Caco-2 (cell line): Measurements from ENCODE around the gene HOXA2. TPM values are rescaled to one million over a fixed set of nuclear protein-coding genes. Genes with fewer than 3 reads are reported as not detected.

Experiments used
- BruUV-seq: library from RNA; stranded (reverse); fragments of 400-500 nt; replicated peaks from 2 replicates; lab custom pipeline; 2021; lab: Mats Ljungman, UMichigan
- CTCF ChIA-PET: fragments of 300-600 bp; sonication (Branson Sonifier 250); formaldehyde crosslinking; loops from one replicate; lab custom pipeline; 2022; ENCODE audit warnings: antibody characterized with exemption; lab: Charles Lee
- POLR2A ChIA-PET: fragments of 300-600 bp; sonication (Branson Sonifier 250); formaldehyde crosslinking; loops from one replicate; lab custom pipeline; 2022; ENCODE audit warnings: antibody characterized with exemption; lab: Charles Lee
- DNase-seq, 2 experiments: peaks; one replicate each; pipeline versions ENCODE4 v3.0.0 to v3.0.0-alpha.2; 2020 to 2022
- H3K27me3 ChIP-seq: replicated peaks from 2 replicates; pipeline ENCODE4 v1.6.0; 2011; ENCODE audit warnings: low read length; ENCODE audit not compliant: control insufficient read depth, insufficient read depth
- H3K36me3 ChIP-seq: 2 replicates; pipeline ENCODE4 v1.5.1; 2011; ENCODE audit warnings: low read length; ENCODE audit not compliant: control insufficient read depth, insufficient read depth
- H3K4me1 ChIP-seq: fragments of 250-450 bp; sonication (Bioruptor Pico); 2 replicates; pipeline ENCODE4 v1.5.1; 2020; ENCODE audit warnings: mild to moderate bottlenecking
- H3K4me3 ChIP-seq: 2 replicates; pipeline ENCODE4 v1.5.1; 2011; ENCODE audit warnings: low read depth, mild to moderate bottlenecking, control low read depth, low read length
- H3K9me3 ChIP-seq: fragments of 250-450 bp; sonication (Bioruptor Pico); 2 replicates; pipeline ENCODE4 v1.5.1; 2020; ENCODE audit warnings: mild to moderate bottlenecking, moderate library complexity
- H3K27ac Mint-ChIP-seq: one replicate; pipeline ENCODE4 v1.8.0; 2022; ENCODE audit warnings: mixed read lengths; ENCODE audit not compliant: unreplicated experiment
- H3K27me3 Mint-ChIP-seq: one replicate; pipeline ENCODE4 v1.8.0; 2022; ENCODE audit warnings: mixed read lengths; ENCODE audit not compliant: insufficient read depth, unreplicated experiment
- H3K36me3 Mint-ChIP-seq: one replicate; pipeline ENCODE4 v1.8.0; 2022; ENCODE audit warnings: mild to moderate bottlenecking, mixed read lengths; ENCODE audit not compliant: insufficient read depth, unreplicated experiment
- H3K4me1 Mint-ChIP-seq: one replicate; pipeline ENCODE4 v1.8.0; 2022; ENCODE audit warnings: low read depth, mixed read lengths; ENCODE audit not compliant: unreplicated experiment
- H3K4me3 Mint-ChIP-seq: one replicate; pipeline ENCODE4 v1.8.0; 2022; ENCODE audit warnings: mild to moderate bottlenecking, moderate library complexity, mixed read lengths; ENCODE audit not compliant: unreplicated experiment
- H3K9me3 Mint-ChIP-seq: one replicate; pipeline ENCODE4 v1.8.0; 2022; ENCODE audit warnings: mixed read lengths; ENCODE audit not compliant: unreplicated experiment
- CTCF ChIP-seq, 2 experiments: fragments of 200-600 bp in 1 of 2; IDR thresholded peaks; 1 replicate in 1 of 2; 2 replicates in 1 of 2; pipeline versions ENCODE4 v1.5.1 to v1.8.0; 2011 to 2022; ENCODE audit warnings: antibody characterized with exemption in 1 of 2, control low read depth in 1 of 2, inconsistent platforms in 1 of 2, low read depth in 1 of 2, low read length in 1 of 2, mild to moderate bottlenecking in 1 of 2, moderate library complexity in 1 of 2; ENCODE audit not compliant: insufficient read depth in 1 of 2, severe bottlenecking in 1 of 2, unreplicated experiment in 1 of 2
- intact Hi-C: fragments of 100-400 bp; cut with micrococcal nuclease; formaldehyde crosslinking; loops from one replicate; pipeline ENCODE4 v1.10.0; 2022; ENCODE audit not compliant: unreplicated experiment
- total RNA-seq: library from RNA; stranded (reverse); gene quantifications from 2 replicates; pipeline ENCODE4 v1.2.3, GENCODE V29; 2022

The HOXA2 gene
- total RNA-seq, 1 experiment from 2014 or later: 1.5 TPM

GRCh38 chr7:27145914-27146412, 43.5 kb upstream of the HOXA2 start:
- ChIA-PET POLR2A (no interaction called here), CTCF (interaction anchor here (0.7 to 1.1 kb wide), 2 partner anchors 15 to 698 kb away, joined by 4 to 5 read pairs; no protein-coding TSS in a partner anchor)
- Mint-ChIP-seq H3K9me3 (no peaks in the 10 kb centered on the region), H3K27me3 (no peaks in the 10 kb centered on the region), H3K4me1 (no peaks in the 10 kb centered on the region), H3K27ac (no peak overlapping the region), H3K4me3 (peak overlapping the region; percentile 27), H3K36me3 (peaks cover 11% of the 10 kb centered on the region)
- Histone ChIP-seq H3K36me3 (no peaks in the 10 kb centered on the region; the same call in 1 of the 2 replicates), H3K4me3 (no peak overlapping the region), H3K9me3 (no peaks in the 10 kb centered on the region), H3K27me3 (no peaks in the 10 kb centered on the region), H3K4me1 (peaks cover 24% of the 10 kb centered on the region)
- intact Hi-C loops: no loop called here
- TF ChIP-seq CTCF (IDR thresholded peaks at IDR 0.05; ENCODE audit: insufficient read depth in 1 of 2, low read depth in 1 of 2, low read length in 1 of 2, severe bottlenecking in 1 of 2, unreplicated experiment in 1 of 2): no peak
- no TSS peak for BruUV-seq
- no peak for DNase-seq

GRCh38 chr7:27145165-27145913, 42.9 kb upstream of the HOXA2 start:
- intact Hi-C loops: no loop called here
- peaks cover 24% of the 10 kb centered on the region for H3K4me1 ChIP-seq

GRCh38 chr7:27144781-27145164, 42.3 kb upstream of the HOXA2 start:
- ChIA-PET CTCF (no interaction called here), POLR2A (no interaction called here)
- no peaks in the 10 kb centered on the region; the same call in 1 of the 2 replicates for H3K36me3 ChIP-seq
- Mint-ChIP-seq H3K4me1 (no peaks in the 10 kb centered on the region), H3K36me3 (peaks cover 11% of the 10 kb centered on the region), H3K27me3 (no peaks in the 10 kb centered on the region), H3K27ac (no peak overlapping the region), H3K4me3 (no peak overlapping the region), H3K9me3 (no peaks in the 10 kb centered on the region)
- H3K9me3 ChIP-seq: no peaks in the 10 kb centered on the region
- H3K4me3 ChIP-seq: no peak overlapping the region
- DNase-seq: peak in 1 of 2 experiments; percentile 26
- no TSS peak for BruUV-seq
- intact Hi-C loops: no loop called here
- H3K27me3 ChIP-seq: no peaks in the 10 kb centered on the region
- H3K4me1 ChIP-seq: peaks cover 24% of the 10 kb centered on the region
- no peak for TF ChIP-seq CTCF (IDR thresholded peaks at IDR 0.05; ENCODE audit: insufficient read depth in 1 of 2, low read depth in 1 of 2, low read length in 1 of 2, severe bottlenecking in 1 of 2, unreplicated experiment in 1 of 2)

More at GRCh38 chr7:27145165-27145913, 42.9 kb upstream of the HOXA2 start:
- Mint-ChIP-seq H3K4me1 (no peaks in the 10 kb centered on the region), H3K27me3 (no peaks in the 10 kb centered on the region), H3K36me3 (peaks cover 11% of the 10 kb centered on the region), H3K4me3 (no peak overlapping the region), H3K27ac (no peak overlapping the region), H3K9me3 (no peaks in the 10 kb centered on the region)
- Histone ChIP-seq H3K36me3 (no peaks in the 10 kb centered on the region; the same call in 1 of the 2 replicates), H3K4me3 (no peak overlapping the region), H3K27me3 (no peaks in the 10 kb centered on the region), H3K9me3 (no peaks in the 10 kb centered on the region)
- POLR2A ChIA-PET: no interaction called here
- no peak for TF ChIP-seq CTCF (IDR thresholded peaks at IDR 0.05; ENCODE audit: insufficient read depth in 1 of 2, low read depth in 1 of 2, low read length in 1 of 2, severe bottlenecking in 1 of 2, unreplicated experiment in 1 of 2)
- CTCF ChIA-PET: interaction anchor here (0.7 to 1.1 kb wide), 2 partner anchors 16 to 697 kb away, joined by 4 to 5 read pairs; no protein-coding TSS in a partner anchor
- BruUV-seq: no TSS peak
- DNase-seq: peak in 1 of 2 experiments; percentile 19
